ENCODE data around the gene FRMD1. TPM values are rescaled to one million over a fixed set of nuclear protein-coding genes. Genes with fewer than 3 reads are reported as not detected.

FRMD1 gene
- total and polyA plus RNA-seq, 10 of the 15 experiments (the other 5 are each of a cell fraction or from before 2014, with no cell fraction given), result not detected

DNA sequence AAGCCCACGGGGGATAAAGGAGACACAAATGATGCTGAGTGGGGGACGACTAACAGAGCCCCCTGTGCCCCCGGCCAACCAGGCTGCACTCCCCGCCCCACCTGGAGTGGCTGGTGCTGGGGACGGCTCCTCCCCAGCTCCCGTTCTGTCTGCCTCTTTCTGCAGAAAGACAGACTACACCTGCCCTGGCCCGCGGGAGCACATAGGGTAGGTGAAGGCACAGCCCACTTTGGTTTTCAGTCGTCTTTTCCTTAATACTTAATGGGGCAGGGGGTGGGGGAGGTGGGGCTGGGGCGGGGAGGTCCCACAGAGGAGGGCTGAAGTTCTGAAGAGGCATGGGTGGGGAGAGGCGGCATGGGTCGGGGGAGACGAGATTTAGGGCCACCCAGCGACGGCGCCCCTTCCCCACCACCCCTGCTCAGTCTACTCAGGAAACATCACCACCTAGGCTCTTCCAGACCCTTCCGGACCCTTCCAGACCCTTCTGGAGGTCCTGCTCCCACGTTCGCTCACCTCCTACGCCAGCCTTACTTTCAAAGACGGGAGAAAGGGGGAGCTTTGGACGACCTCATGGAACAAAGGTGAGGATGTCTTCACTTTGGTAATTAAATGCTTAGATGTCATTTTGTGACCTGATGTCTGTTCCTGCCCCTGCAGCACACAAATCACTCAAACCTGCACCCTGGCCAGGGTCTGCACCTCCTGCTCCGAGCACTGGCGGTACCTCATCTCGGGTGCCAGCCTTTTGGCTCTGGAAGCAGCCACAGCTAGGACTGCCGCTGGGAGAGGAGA is 21.2 kb upstream of the FRMD1 start:
- H3K4me3 ChIP-seq, result no peak overlapping the region
- no peaks in the 10 kb centered on the region for H3K79me2 ChIP-seq (ENCODE audit: control insufficient read depth, insufficient read depth, low read length)
- H3K27ac ChIP-seq (ENCODE audit: control insufficient read depth, insufficient read depth), result no peak overlapping the region
- ChIA-PET CTCF (no interaction called here), SMC1A (ENCODE audit: uncharacterized antibody, unreplicated experiment) (no interaction called here), POLR2A (no interaction called here), RAD21 (ENCODE audit: unreplicated experiment) (no interaction called here)
- in situ Hi-C loops (cut with MboI), result no loop called here
- H2AFZ ChIP-seq (ENCODE audit: control insufficient read depth, low read depth, low read length), result no peak overlapping the region
- DNase-seq (ENCODE audit: low read depth, low spot score), result no peak
- no peak overlapping the region for H3K9ac ChIP-seq (ENCODE audit: control insufficient read depth, insufficient read depth, low read length)
- peaks cover 0 to 2% of the 10 kb centered on the region in 2 experiments; a peak in 2 of 4 replicates for H3K27me3 ChIP-seq (replicated peaks in 1 of 2; ENCODE audit: control insufficient read depth in 2 of 2, insufficient read depth in 2 of 2, low read length in 1 of 2)
- intact Hi-C loops (cut with micrococcal nuclease; ENCODE audit: unreplicated experiment), result no loop called here
- H3K4me1 ChIP-seq (ENCODE audit: control insufficient read depth, insufficient read depth, low read length), result no peaks in the 10 kb centered on the region
- no TSS peak for BruUV-seq (replicated peaks)
- WGBS (ENCODE audit: insufficient coverage, insufficient replicate concordance, low lambda C conversion rate, missing lambda C conversion rate), result 43% methylated on average over 21 of the region's 26 CpGs
- H3K9me3 ChIP-seq (replicated peaks; ENCODE audit: control insufficient read depth, insufficient read depth, low read length), result no peaks in the 10 kb centered on the region
- FAIRE-seq, result no peak
- H3K36me3 ChIP-seq (ENCODE audit: control insufficient read depth in 2 of 2, insufficient read depth in 2 of 2, low read length in 1 of 2), result no peaks in the 10 kb centered on the region
- H4K20me1 ChIP-seq (ENCODE audit: control insufficient read depth, insufficient read depth), result no peaks in the 10 kb centered on the region; the same call in 1 of the 2 replicates
- no peak overlapping the region for H3K4me2 ChIP-seq (ENCODE audit: control insufficient read depth, insufficient read depth)
- ATAC-seq, result no peak
- no peak for TF ChIP-seq ATF7 (IDR thresholded peaks at IDR 0.05; ENCODE audit: low read depth)
- no peak for TF ChIP-seq ETV6 (conservative IDR thresholded peaks at IDR 0.05 in 1 of 2, IDR thresholded peaks at IDR 0.05 in 1 of 2; ENCODE audit: borderline replicate concordance in 1 of 2, low read depth in 1 of 2)
- TF ChIP-seq, protein P1, sequence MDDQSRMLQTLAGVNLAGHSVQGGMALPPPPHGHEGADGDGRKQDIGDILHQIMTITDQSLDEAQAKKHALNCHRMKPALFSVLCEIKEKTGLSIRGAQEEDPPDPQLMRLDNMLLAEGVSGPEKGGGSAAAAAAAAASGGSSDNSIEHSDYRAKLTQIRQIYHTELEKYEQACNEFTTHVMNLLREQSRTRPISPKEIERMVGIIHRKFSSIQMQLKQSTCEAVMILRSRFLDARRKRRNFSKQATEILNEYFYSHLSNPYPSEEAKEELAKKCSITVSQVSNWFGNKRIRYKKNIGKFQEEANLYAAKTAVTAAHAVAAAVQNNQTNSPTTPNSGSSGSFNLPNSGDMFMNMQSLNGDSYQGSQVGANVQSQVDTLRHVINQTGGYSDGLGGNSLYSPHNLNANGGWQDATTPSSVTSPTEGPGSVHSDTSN (IDR thresholded peaks at IDR 0.05; ENCODE audit: insufficient replicate concordance, low read depth, low read length), result no peak
- TF ChIP-seq ZNF217 (IDR thresholded peaks at IDR 0.05), result no peak
- no peak for TF ChIP-seq SIX5 (IDR thresholded peaks at IDR 0.05; ENCODE audit: low read depth, low read length, severe bottlenecking)
- TF ChIP-seq KLF5 (IDR thresholded peaks at IDR 0.05; ENCODE audit: partially characterized antibody), result no peak
- TF ChIP-seq ZNF24 (IDR thresholded peaks at IDR 0.05), result no peak
- TF ChIP-seq, protein P2, sequence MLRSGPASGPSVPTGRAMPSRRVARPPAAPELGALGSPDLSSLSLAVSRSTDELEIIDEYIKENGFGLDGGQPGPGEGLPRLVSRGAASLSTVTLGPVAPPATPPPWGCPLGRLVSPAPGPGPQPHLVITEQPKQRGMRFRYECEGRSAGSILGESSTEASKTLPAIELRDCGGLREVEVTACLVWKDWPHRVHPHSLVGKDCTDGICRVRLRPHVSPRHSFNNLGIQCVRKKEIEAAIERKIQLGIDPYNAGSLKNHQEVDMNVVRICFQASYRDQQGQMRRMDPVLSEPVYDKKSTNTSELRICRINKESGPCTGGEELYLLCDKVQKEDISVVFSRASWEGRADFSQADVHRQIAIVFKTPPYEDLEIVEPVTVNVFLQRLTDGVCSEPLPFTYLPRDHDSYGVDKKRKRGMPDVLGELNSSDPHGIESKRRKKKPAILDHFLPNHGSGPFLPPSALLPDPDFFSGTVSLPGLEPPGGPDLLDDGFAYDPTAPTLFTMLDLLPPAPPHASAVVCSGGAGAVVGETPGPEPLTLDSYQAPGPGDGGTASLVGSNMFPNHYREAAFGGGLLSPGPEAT (IDR thresholded peaks at IDR 0.05; ENCODE audit: low read depth), result no peak
- TF ChIP-seq TCF7 (IDR thresholded peaks at IDR 0.05; ENCODE audit: borderline replicate concordance), result no peak
- no peak for TF ChIP-seq WRNIP1 (IDR thresholded peaks at IDR 0.05; ENCODE audit: borderline replicate concordance, low read depth, low read length)
- no peak for TF ChIP-seq CHD4 (IDR thresholded peaks at IDR 0.05)
- no peak for TF ChIP-seq EZH2 (IDR thresholded peaks at IDR 0.05; ENCODE audit: borderline replicate concordance, control insufficient read depth, low read depth, low read length)
- TF ChIP-seq, protein P3, sequence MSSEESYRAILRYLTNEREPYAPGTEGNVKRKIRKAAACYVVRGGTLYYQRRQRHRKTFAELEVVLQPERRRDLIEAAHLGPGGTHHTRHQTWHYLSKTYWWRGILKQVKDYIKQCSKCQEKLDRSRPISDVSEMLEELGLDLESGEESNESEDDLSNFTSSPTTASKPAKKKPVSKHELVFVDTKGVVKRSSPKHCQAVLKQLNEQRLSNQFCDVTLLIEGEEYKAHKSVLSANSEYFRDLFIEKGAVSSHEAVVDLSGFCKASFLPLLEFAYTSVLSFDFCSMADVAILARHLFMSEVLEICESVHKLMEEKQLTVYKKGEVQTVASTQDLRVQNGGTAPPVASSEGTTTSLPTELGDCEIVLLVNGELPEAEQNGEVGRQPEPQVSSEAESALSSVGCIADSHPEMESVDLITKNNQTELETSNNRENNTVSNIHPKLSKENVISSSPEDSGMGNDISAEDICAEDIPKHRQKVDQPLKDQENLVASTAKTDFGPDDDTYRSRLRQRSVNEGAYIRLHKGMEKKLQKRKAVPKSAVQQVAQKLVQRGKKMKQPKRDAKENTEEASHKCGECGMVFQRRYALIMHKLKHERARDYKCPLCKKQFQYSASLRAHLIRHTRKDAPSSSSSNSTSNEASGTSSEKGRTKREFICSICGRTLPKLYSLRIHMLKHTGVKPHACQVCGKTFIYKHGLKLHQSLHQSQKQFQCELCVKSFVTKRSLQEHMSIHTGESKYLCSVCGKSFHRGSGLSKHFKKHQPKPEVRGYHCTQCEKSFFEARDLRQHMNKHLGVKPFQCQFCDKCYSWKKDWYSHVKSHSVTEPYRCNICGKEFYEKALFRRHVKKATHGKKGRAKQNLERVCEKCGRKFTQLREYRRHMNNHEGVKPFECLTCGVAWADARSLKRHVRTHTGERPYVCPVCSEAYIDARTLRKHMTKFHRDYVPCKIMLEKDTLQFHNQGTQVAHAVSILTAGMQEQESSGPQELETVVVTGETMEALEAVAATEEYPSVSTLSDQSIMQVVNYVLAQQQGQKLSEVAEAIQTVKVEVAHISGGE (CRISPR knock-in tag; IDR thresholded peaks at IDR 0.05), result no peak
- TF ChIP-seq, protein P4, sequence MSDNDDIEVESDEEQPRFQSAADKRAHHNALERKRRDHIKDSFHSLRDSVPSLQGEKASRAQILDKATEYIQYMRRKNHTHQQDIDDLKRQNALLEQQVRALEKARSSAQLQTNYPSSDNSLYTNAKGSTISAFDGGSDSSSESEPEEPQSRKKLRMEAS (IDR thresholded peaks at IDR 0.05; ENCODE audit: low read depth, low read length), result no peak
- TF ChIP-seq MYC (IDR thresholded peaks at IDR 0.05; ENCODE audit: insufficient read depth, insufficient read length, insufficient replicate concordance, low read length, severe bottlenecking), result no peak
- no peak for TF ChIP-seq ZSCAN29 (IDR thresholded peaks at IDR 0.05)
- no peak for TF ChIP-seq NR2C2 (IDR thresholded peaks at IDR 0.05; ENCODE audit: borderline replicate concordance, control insufficient read depth, insufficient read length, low read depth)
